ENCODE results near the gene TMEM184A.

Gene TMEM184A

DNA sequence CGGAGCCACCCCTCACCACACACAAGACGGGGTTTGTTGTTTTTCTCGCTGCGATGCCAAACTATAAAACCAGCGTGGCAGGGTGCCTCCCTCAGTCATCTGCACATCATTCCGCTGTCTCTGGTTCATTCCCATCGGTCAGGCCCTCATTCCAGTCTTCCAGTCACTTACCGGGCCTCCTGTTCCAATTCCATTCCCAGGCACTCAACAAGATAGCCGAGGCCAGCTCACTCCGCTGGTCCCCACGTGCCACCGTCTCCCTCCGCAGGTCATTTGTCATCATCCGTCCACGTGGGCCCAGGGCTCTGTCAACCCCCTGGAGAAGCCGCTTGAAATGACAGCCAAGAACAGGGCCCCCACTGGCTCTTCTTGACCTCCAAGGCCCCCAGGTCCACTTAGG lies 6.1 kb upstream of the TMEM184A start:
- TF ChIP-seq, protein P1, sequence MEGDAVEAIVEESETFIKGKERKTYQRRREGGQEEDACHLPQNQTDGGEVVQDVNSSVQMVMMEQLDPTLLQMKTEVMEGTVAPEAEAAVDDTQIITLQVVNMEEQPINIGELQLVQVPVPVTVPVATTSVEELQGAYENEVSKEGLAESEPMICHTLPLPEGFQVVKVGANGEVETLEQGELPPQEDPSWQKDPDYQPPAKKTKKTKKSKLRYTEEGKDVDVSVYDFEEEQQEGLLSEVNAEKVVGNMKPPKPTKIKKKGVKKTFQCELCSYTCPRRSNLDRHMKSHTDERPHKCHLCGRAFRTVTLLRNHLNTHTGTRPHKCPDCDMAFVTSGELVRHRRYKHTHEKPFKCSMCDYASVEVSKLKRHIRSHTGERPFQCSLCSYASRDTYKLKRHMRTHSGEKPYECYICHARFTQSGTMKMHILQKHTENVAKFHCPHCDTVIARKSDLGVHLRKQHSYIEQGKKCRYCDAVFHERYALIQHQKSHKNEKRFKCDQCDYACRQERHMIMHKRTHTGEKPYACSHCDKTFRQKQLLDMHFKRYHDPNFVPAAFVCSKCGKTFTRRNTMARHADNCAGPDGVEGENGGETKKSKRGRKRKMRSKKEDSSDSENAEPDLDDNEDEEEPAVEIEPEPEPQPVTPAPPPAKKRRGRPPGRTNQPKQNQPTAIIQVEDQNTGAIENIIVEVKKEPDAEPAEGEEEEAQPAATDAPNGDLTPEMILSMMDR (IDR thresholded peaks at IDR 0.05; ENCODE audit: low read length, missing control alignments) = no peak
- H3K4me3 ChIP-seq (replicated peaks; ENCODE audit: low read depth, low read length) = no peak overlapping the region
- DNase-seq (ENCODE audit: low read depth) = no peak

DNA sequence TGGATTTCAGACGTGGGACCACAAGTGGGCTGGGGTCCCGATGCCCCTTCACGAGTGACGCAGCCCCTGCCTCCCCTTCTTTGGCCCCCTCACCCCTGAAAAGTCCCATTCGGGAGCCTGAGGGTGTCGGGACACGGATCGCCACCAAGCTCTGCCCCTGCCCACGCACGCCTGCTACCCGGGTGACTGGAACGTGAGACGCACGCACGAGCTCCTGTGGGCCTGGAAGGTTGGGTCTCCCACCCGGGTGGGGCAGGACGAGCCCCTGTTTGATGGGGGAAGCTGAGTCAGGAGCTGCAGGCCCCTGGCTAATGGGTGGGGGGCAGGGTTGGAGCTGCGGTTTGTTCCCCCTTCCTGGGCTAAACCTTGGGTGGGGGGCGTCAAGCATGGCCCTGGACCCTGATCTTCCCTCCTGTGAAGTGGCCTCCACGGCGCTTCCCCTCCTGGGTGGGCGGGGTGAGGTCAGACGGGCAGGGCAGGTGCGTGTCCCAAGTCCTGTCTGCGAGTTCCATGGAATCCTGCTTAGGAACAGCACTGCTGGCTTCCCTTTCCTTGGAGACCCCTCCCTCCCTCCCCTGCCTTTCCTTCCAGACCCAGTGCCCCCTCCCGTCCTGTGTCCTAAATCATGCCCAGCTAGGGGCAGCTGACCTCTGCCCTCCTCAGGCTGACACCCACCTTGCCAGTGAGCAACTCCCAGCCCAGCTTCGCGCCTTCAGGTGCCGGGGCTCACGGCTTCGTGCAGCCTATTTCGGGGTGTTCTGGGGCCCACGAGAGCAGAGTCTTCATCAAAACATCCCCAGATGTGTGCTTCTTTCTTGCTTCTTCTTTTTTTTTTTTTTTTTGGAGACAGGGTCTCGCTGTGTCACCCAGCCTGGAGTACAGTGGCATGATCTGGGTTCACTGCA lies 5.3 kb upstream of the TMEM184A start:
- TF ChIP-seq, protein P1 (IDR thresholded peaks at IDR 0.05; ENCODE audit: low read length, missing control alignments) = no peak
- DNase-seq (ENCODE audit: low read depth) = no peak
- H3K4me3 ChIP-seq (replicated peaks; ENCODE audit: low read depth, low read length) = no peak overlapping the region

DNA sequence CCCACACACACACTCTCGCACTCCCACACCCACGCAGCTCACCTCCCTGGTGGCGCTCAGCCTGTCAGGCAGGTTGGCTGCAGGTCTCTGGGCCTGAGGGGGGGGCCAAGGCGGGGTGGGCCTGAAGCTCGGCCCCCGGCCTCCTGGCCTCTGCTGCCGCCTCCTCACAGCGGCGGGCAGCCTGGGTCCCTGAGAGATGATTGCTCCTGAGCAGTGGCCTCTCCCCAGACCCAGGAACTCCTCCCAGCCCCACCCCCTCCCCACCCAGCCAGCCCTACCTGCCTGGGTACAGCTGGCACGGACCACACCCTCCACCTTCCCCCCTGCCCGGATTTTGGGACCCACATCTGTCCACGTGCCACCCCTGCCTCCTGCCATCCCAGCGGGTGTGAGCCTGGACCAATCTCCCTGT lies 4.6 kb upstream of the TMEM184A start:
- no peak overlapping the region for H3K4me3 ChIP-seq (replicated peaks; ENCODE audit: low read depth, low read length)
- DNase-seq (ENCODE audit: low read depth) = no peak
- TF ChIP-seq, protein P1 (IDR thresholded peaks at IDR 0.05; ENCODE audit: low read length, missing control alignments) = no peak

DNA sequence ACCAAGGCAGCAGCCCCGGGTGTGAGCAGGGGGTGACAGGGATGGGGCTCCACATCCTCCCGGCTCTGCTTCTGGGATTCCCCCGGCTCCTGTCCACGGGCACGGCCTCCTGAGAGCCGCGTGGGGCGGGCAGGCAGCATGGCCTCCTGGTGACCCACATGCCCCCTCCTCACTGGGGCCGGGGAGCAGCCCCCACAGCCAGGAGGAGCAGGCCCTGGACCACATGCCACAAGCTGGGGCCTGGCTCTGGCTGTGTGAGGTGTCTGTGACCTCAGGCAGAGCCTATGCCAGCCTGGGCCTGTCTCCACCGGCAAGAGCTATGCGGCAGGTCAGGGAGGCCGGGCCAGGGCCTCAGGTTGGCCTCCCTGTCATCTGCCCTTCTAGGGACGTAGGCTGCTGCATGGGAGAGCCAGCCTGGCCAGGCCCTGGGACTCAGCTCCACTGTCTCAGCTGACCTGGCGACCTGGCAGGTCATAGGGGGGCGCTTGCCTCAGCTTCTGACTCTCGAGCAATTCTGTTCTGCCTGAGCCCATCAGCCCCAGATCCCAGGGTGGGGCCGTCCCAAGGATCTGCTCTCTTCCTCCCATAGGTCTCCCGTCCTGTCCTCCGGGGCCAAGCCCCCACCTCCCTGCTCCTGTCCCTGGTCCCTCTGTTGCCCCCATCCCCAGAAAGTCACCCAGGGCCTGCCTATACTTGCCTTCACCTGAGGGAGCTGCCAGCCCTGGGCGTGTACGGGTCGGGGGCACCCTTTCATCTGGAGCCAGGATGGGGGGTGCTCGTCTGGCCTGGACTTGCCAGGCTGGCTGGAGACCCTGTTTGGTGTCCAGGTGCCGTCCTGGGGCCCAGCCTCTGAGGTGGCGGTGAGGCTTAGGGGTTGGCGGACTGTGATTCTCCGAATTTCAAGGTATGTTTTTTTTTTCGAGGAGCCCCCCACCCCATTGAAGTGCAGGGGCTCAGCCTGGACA lies 3.9 kb upstream of the TMEM184A start:
- TF ChIP-seq, protein P1 (IDR thresholded peaks at IDR 0.05; ENCODE audit: low read length, missing control alignments) = no peak
- no peak for DNase-seq (ENCODE audit: low read depth)
- H3K4me3 ChIP-seq (replicated peaks; ENCODE audit: low read depth, low read length) = no peak overlapping the region

DNA sequence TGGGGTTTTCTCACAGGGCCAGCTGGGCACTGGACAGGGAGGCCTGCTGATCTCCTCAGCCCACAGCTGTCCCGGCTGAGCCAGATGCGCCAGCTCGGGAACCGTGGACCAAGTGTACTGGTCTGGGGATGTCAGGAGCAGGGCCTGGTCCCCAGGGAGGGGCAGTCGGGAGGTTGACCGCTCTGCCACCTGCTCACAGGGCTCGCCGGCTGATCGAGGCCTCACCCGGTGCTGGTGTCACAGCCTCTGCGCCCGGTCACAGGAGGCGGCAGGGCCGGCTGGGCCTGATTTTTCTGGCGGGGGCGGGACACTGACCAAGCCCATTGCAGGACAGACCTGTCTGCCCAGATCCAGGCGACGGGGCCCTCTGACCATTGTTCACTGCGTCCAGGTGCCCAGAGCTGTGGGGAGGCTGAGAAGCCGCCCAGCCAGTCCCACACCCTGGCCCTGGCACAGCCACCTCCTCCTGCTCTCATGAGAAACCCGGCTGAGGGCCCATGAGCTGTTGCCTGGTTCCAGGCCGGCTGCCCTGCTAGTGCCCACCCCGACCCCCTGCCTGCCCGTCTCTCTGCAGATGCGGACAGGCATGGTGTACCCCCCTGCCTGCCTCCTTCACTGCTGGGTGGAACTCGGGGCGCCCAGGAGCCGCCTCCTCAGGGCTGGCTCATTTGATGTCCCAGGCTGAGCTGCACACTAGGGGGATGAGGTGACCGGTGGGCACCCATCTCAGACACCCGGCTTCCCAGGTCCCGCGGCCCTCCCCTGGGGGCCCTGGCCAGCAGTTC lies 3.0 kb upstream of the TMEM184A start:
- no peak for DNase-seq (ENCODE audit: low read depth)
- H3K4me3 ChIP-seq (replicated peaks; ENCODE audit: low read depth, low read length) = no peak overlapping the region
- TF ChIP-seq, protein P1 (IDR thresholded peaks at IDR 0.05; ENCODE audit: low read length, missing control alignments) = no peak

DNA sequence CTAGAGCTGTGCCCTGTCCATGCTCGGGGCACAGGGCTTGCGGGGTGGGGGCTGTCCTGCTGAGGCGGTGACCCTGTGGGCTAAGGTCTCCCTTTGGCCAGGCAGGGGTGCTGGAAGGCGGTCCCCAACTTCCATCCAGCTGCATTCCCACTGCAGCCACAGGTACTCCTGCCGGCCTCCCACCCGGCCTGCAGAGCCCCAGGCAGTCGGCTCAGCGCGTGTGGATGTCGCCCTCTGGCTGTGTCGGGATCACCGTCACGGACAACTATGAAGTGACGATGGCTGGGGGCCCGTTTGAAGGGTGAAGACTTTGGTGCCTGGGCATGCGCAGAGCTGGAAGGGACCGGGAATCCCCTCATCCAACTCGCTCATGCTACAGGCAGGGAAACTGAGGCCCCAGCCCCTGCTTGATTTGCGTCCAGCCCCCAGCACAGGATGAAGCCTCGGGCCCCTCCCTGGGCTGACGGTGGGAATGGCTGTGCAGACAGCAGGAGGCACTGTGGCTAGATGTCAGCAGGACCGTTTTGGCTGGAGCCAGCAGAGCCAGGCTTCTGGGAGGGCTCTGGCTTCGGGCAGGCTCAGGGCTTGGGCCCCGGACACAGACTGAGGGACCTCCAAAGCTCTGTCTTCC lies 2.3 kb upstream of the TMEM184A start:
- no peak for DNase-seq (ENCODE audit: low read depth)
- TF ChIP-seq, protein P1 (IDR thresholded peaks at IDR 0.05; ENCODE audit: low read length, missing control alignments) = peak; percentile 18

More for the DNA sequence above, 2.3 kb upstream of the TMEM184A start:
- no peak overlapping the region for H3K4me3 ChIP-seq (replicated peaks; ENCODE audit: low read depth, low read length)
